H9 (cell line): Measurements from ENCODE around the gene ACAD8. TPM values are rescaled to one million over a fixed set of nuclear protein-coding genes. Genes with fewer than 3 reads are reported as not detected.

Source experiments
- DNase-seq: peaks from one replicate; pipeline ENCODE4 v3.0.0-alpha.2; 2017
- H2AFZ ChIP-seq: one replicate; pipeline ENCODE4 v1.6.1; 2013; ENCODE audit warnings: mild to moderate bottlenecking, low read length, control low read depth, moderate library complexity
- H2AK5ac ChIP-seq: 2 replicates; pipeline ENCODE4 v1.6.1; 2013; ENCODE audit warnings: low read length, control low read depth, mixed read lengths; ENCODE audit not compliant: insufficient read length
- H2BK120ac ChIP-seq: one replicate; pipeline ENCODE4 v1.6.1; 2013; ENCODE audit warnings: low read depth, mild to moderate bottlenecking, low read length, control low read depth, inconsistent platforms; ENCODE audit not compliant: poor library complexity, severe bottlenecking
- H2BK12ac ChIP-seq: 2 replicates; pipeline ENCODE4 v1.6.1; 2013; ENCODE audit warnings: low read length, control low read depth, mixed read lengths, low read depth; ENCODE audit not compliant: insufficient read length
- H2BK15ac ChIP-seq: 2 replicates; pipeline ENCODE4 v1.6.1; 2013; ENCODE audit warnings: low read depth, low read length, control low read depth
- H2BK20ac ChIP-seq: one replicate; pipeline ENCODE4 v1.6.1; 2013; ENCODE audit warnings: low read depth, mild to moderate bottlenecking, low read length, control low read depth, inconsistent platforms; ENCODE audit not compliant: poor library complexity, severe bottlenecking
- H2BK5ac ChIP-seq: 2 replicates; pipeline ENCODE4 v1.6.1; 2013; ENCODE audit warnings: low read length, control low read depth, mixed read lengths; ENCODE audit not compliant: insufficient read length
- H3K14ac ChIP-seq: 2 replicates; pipeline ENCODE4 v1.6.1; 2013; ENCODE audit warnings: low read length, control low read depth; ENCODE audit not compliant: insufficient read depth
- H3K18ac ChIP-seq: 2 replicates; pipeline ENCODE4 v1.6.1; 2013; ENCODE audit warnings: low read depth, mild to moderate bottlenecking, mixed read lengths, low read length, control low read depth; ENCODE audit not compliant: insufficient read length
- H3K23ac ChIP-seq: 2 replicates; pipeline ENCODE4 v1.6.1; 2013; ENCODE audit warnings: low read length, control low read depth, mixed read lengths, low read depth; ENCODE audit not compliant: insufficient read length
- H3K23me2 ChIP-seq: 2 replicates; pipeline ENCODE4 v1.6.1; 2013; ENCODE audit warnings: low read depth, mild to moderate bottlenecking, mixed read lengths, low read length, control low read depth; ENCODE audit not compliant: insufficient read length, poor library complexity, severe bottlenecking
- H3K27ac ChIP-seq: 2 replicates; pipeline ENCODE4 v1.5.1; 2013; ENCODE audit warnings: low read length, control low read depth, mixed read lengths, low read depth; ENCODE audit not compliant: insufficient read length
- H3K27me3 ChIP-seq: 2 replicates; pipeline ENCODE4 v1.6.1; 2013; ENCODE audit warnings: low read length, control low read depth, inconsistent platforms; ENCODE audit not compliant: insufficient read depth
- H3K4ac ChIP-seq: 2 replicates; pipeline ENCODE4 v1.6.1; 2013; ENCODE audit warnings: low read depth, mild to moderate bottlenecking, control low read depth, inconsistent platforms, low read length, moderate library complexity
- H3K4me1 ChIP-seq: 2 replicates; pipeline ENCODE4 v1.6.1; 2013; ENCODE audit warnings: low read length, control low read depth, inconsistent platforms; ENCODE audit not compliant: insufficient read depth
- H3K4me2 ChIP-seq: 2 replicates; pipeline ENCODE4 v1.6.1; 2013; ENCODE audit warnings: low read length, control low read depth, mixed read lengths; ENCODE audit not compliant: insufficient read length, insufficient read depth
- H3K56ac ChIP-seq: 2 replicates; pipeline ENCODE4 v1.6.1; 2013; ENCODE audit warnings: low read depth, mild to moderate bottlenecking, mixed read lengths, low read length, control low read depth; ENCODE audit not compliant: insufficient read length
- H3K79me1 ChIP-seq: 2 replicates; pipeline ENCODE4 v1.6.1; 2013; ENCODE audit warnings: low read depth, mild to moderate bottlenecking, moderate library complexity, low read length, control low read depth, inconsistent platforms; ENCODE audit not compliant: insufficient read depth, poor library complexity, severe bottlenecking
- H3K79me2 ChIP-seq: 2 replicates; pipeline ENCODE4 v1.6.1; 2013; ENCODE audit warnings: low read length, control low read depth, inconsistent platforms; ENCODE audit not compliant: insufficient read depth
- H3K9ac ChIP-seq: 2 replicates; pipeline ENCODE4 v1.6.1; 2013; ENCODE audit warnings: low read length, control low read depth, mixed read lengths; ENCODE audit not compliant: insufficient read length; ENCODE audit errors: extremely low read depth
- H3K9me3 ChIP-seq: one replicate; pipeline ENCODE4 v1.6.1; 2013; ENCODE audit warnings: low read depth, low read length, inconsistent platforms; ENCODE audit not compliant: control insufficient read depth
- H3T11ph ChIP-seq: one replicate; pipeline ENCODE4 v1.6.1; 2013; ENCODE audit warnings: mild to moderate bottlenecking, low read length, control low read depth, inconsistent platforms
- H4K20me1 ChIP-seq: one replicate; pipeline ENCODE4 v1.6.1; 2013; ENCODE audit not compliant: control insufficient read depth, insufficient read length, insufficient read depth
- H4K5ac ChIP-seq: 2 replicates; pipeline ENCODE4 v1.6.1; 2013; ENCODE audit warnings: low read depth, mild to moderate bottlenecking, mixed read lengths, low read length, control low read depth; ENCODE audit not compliant: insufficient read length
- H4K8ac ChIP-seq: replicated peaks from 2 replicates; pipeline ENCODE4 v1.6.1; 2013; ENCODE audit warnings: low read length, control low read depth, mixed read lengths, low read depth; ENCODE audit not compliant: insufficient read length
- H4K91ac ChIP-seq: 2 replicates; pipeline ENCODE4 v1.6.1; 2013; ENCODE audit warnings: low read depth, mild to moderate bottlenecking, moderate library complexity, mixed read lengths, low read length, control low read depth; ENCODE audit not compliant: insufficient read length
- H3K27ac Mint-ChIP-seq, 3 experiments: 2 replicates in 2 of 3; 3 replicates in 1 of 3; pipeline ENCODE4 v1.8.0; 2020 to 2021; ENCODE audit warnings: mixed read lengths in 3 of 3, mild to moderate bottlenecking in 1 of 3, moderate library complexity in 1 of 3
- H3K27me3 Mint-ChIP-seq: 2 replicates; pipeline ENCODE4 v1.8.0; 2021; ENCODE audit warnings: low read depth, mild to moderate bottlenecking, moderate library complexity, mixed read lengths
- H3K36me3 Mint-ChIP-seq, 3 experiments: 2 replicates in 2 of 3; 3 replicates in 1 of 3; pipeline ENCODE4 v1.8.0; 2020 to 2021; ENCODE audit warnings: low read depth in 3 of 3, mixed read lengths in 3 of 3; ENCODE audit not compliant: insufficient read depth in 1 of 3
- H3K4me1 Mint-ChIP-seq, 2 experiments: 2 replicates each; pipeline ENCODE4 v1.8.0; 2020; ENCODE audit warnings: mixed read lengths in 2 of 2
- H3K4me3 Mint-ChIP-seq, 2 experiments: 2 replicates in 1 of 2; 3 replicates in 1 of 2; pipeline ENCODE4 v1.8.0; 2020 to 2021; ENCODE audit warnings: mild to moderate bottlenecking in 2 of 2, mixed read lengths in 2 of 2, moderate library complexity in 1 of 2
- H3K9me3 Mint-ChIP-seq, 2 experiments: 2 replicates in 1 of 2; 3 replicates in 1 of 2; pipeline ENCODE4 v1.8.0; 2020; ENCODE audit warnings: mild to moderate bottlenecking in 2 of 2, mixed read lengths in 2 of 2, moderate library complexity in 1 of 2
- WGBS: extraction: QIAGEN DNeasy Blood & Tissue Kit; methylation state at CpG from one replicate; pipeline ENCODE4 v1.1.7; 2013; ENCODE audit warnings: missing lambda C conversion rate, low lambda C conversion rate, mixed read lengths; ENCODE audit not compliant: insufficient read length; ENCODE audit errors: extremely low coverage; 5-methylcytosine and 5-hydroxymethylcytosine counted together
- total RNA-seq: library from RNA; stranded (reverse); gene quantifications from 2 replicates; pipeline ENCODE4 v1.2.1, GENCODE V29; 2021
- TF ChIP-seq, protein P1 (sequence below): fragments of 200-600 bp; sonication (generic); conservative IDR thresholded peaks from 3 replicates; pipeline ENCODE4 v1.8.0; 2021; ENCODE audit warnings: antibody characterized with exemption, mild to moderate bottlenecking

The ACAD8 gene
- total RNA-seq, 1 experiment from 2014 or later, result 46.8 TPM

DNA sequence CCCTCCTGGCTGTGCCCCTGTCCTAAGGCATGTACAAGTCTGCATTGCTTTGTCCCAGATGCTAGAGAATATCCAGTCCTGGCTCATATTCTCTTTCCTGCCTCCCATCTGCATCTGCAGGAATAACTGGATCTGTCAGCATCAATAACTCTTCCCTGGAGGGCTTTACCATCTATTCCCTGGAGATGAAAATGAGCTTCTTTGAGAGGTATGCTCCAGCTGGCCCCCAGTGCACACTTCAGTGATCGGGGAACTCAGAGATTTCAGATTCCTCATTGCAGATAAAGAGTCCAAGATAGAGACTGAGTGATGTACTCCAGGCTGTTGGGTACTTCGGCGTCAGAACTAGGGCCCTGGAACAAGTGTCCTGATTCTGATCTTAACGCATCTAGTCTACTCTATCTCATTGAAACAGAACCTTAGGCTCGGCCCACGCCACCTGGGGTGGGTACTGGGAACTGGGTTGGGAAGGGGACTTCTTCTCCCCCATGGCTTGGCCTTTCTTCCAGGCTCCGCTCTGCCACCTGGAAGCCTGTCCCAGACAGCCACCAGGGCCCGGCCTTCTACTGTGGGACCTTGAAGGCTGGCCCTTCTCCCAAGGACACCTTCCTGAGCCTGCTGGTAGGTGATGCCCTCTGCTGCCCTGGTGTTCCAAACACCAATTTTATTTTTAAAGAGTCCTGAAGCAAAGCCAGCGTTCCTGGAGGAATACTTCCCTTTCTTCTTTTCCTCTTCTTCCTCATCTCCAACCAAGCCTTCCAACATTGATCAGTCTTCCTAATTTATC lies 60.6 kb downstream of the ACAD8 start:
- no peaks in the 10 kb centered on the region for H3K23me2 ChIP-seq
- WGBS, result no CpG with 5 or more reads among the region's 9 CpGs
- no peak overlapping the region for H4K91ac ChIP-seq
- TF ChIP-seq, protein P1, sequence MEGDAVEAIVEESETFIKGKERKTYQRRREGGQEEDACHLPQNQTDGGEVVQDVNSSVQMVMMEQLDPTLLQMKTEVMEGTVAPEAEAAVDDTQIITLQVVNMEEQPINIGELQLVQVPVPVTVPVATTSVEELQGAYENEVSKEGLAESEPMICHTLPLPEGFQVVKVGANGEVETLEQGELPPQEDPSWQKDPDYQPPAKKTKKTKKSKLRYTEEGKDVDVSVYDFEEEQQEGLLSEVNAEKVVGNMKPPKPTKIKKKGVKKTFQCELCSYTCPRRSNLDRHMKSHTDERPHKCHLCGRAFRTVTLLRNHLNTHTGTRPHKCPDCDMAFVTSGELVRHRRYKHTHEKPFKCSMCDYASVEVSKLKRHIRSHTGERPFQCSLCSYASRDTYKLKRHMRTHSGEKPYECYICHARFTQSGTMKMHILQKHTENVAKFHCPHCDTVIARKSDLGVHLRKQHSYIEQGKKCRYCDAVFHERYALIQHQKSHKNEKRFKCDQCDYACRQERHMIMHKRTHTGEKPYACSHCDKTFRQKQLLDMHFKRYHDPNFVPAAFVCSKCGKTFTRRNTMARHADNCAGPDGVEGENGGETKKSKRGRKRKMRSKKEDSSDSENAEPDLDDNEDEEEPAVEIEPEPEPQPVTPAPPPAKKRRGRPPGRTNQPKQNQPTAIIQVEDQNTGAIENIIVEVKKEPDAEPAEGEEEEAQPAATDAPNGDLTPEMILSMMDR, result no peak
- H3K18ac ChIP-seq, result no peak overlapping the region
- no peak overlapping the region for H2BK15ac ChIP-seq
- no peak overlapping the region for H3K27ac ChIP-seq
- DNase-seq, result no peak
- H3K56ac ChIP-seq, result no peak overlapping the region
- H2AFZ ChIP-seq, result no peak overlapping the region
- H3K4me1 ChIP-seq, result no peaks in the 10 kb centered on the region
- no peak overlapping the region for H4K8ac ChIP-seq
- no peak overlapping the region for H2BK12ac ChIP-seq
- no peak overlapping the region for H2AK5ac ChIP-seq
- no peak overlapping the region for H3K4me3 Mint-ChIP-seq
- peaks cover 5% of the 10 kb centered on the region for H3K9me3 ChIP-seq
- peaks cover 0 to 2% of the 10 kb centered on the region in 2 experiments; a peak in 3 of 4 replicates for H3K4me1 Mint-ChIP-seq
- no peaks in the 10 kb centered on the region for H3K79me1 ChIP-seq
- no peak overlapping the region for H3K14ac ChIP-seq
- H3T11ph ChIP-seq, result no peak overlapping the region
- no peaks in the 10 kb centered on the region for H3K27me3 ChIP-seq
- H2BK20ac ChIP-seq, result no peak overlapping the region
- peaks cover 0 to 3% of the 10 kb centered on the region in 2 experiments; a peak in 1 of 5 replicates for H3K9me3 Mint-ChIP-seq
- no peaks in the 10 kb centered on the region for H4K20me1 ChIP-seq
- H3K27me3 Mint-ChIP-seq, result no peaks in the 10 kb centered on the region; the same call in 1 of the 2 replicates
- H3K4me2 ChIP-seq, result no peak overlapping the region
- no peak overlapping the region for H3K27ac Mint-ChIP-seq
- H3K36me3 Mint-ChIP-seq, result peaks cover 22 to 40% (median 25%) of the 10 kb centered on the region in 3 experiments
- no peak overlapping the region for H2BK120ac ChIP-seq
- no peaks in the 10 kb centered on the region for H3K79me2 ChIP-seq
- no peak overlapping the region for H3K9ac ChIP-seq
- H4K5ac ChIP-seq, result no peak overlapping the region
- no peak overlapping the region for H3K23ac ChIP-seq
- H2BK5ac ChIP-seq, result no peak overlapping the region
- no peak overlapping the region for H3K4ac ChIP-seq

Other genes with a start within 250 kb of the ACAD8 start
- gene JAM3, start 184.5 kb upstream of the ACAD8 start, total RNA-seq, result 30.0 and 36.5 TPM in 2 replicates
- gene NCAPD3, start 29.6 kb upstream of the ACAD8 start, total RNA-seq, result 52.2 and 53.1 TPM in 2 replicates
- 27.5 and 28.1 TPM in 2 replicates for gene VPS26B, start 28.9 kb upstream of the ACAD8 start, total RNA-seq
- gene THYN1, start 216 bp upstream of the ACAD8 start, total RNA-seq, result 97.0 and 101 TPM in 2 replicates
- gene GLB1L3, start 22.8 kb downstream of the ACAD8 start, total RNA-seq, result 11.2 and 11.7 TPM in 2 replicates
- 2.0 and 2.4 TPM in 2 replicates for gene GLB1L2, start 78.4 kb downstream of the ACAD8 start, total RNA-seq
- gene B3GAT1, start 158.7 kb downstream of the ACAD8 start, total RNA-seq, result 29.3 and 34.3 TPM in 2 replicates